Fibroblast of gingiva (primary cell): Measurements from ENCODE around the gene MS4A18.
"Not testable (repeated sequence)": the region's sequence is repeated elsewhere in the genome, so short reads cannot be mapped to it uniquely, and the experiment has no call there.

Experiments used
- DNase-seq: peaks from one replicate; pipeline ENCODE4 v3.0.0-alpha.2; 2011; ENCODE audit warnings: low read depth

Gene MS4A18

DNA sequence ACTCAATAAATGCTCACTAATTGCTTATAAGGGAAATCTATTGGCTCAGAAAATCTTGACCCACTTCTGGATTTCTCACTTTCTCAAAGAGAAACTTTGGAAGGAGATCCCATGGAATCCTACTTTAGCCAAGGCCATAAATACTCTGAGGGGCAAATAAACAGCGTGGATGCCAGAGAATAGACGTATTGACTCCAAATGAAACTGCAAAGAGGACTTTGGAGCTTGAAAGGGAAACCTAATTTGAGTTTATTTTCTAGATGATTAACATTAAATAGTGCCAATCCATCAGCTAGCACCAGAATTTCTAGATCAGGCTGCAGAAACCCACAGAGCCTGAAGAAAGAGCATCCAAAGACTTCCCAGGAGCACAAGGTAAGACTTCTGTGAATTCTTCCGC lies at the start of gene MS4A18:
Gene MS4A18, plus strand, starts transcription at position 301 of the 400 bp plus-strand sequence.
- no peak for DNase-seq

DNA sequence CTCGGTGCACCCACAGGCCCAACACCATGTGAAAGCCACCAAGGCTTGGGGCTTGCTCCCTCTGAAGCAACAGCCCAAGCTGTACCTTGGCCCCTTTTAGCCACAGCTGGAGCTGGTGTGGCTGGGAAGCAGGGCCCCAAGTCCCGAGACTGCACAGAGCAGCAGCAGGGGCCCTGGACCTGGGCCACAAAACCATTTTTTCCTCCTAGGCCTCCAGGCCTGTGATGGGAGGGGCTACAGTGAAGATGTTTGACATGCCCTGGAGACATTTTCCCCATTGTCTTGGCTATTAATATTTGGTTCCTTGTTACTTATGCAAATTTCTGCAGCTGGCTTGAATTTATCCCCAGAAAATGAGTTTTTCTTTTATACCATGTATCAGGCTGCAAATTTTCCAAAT lies 46.3 kb upstream of the MS4A18 start:
- DNase-seq: not testable (repeated sequence)

- DNase-seq: no peak
Observed at GRCh38 chr11:60679879-60680278, 44.6 kb upstream of the MS4A18 start.

DNA sequence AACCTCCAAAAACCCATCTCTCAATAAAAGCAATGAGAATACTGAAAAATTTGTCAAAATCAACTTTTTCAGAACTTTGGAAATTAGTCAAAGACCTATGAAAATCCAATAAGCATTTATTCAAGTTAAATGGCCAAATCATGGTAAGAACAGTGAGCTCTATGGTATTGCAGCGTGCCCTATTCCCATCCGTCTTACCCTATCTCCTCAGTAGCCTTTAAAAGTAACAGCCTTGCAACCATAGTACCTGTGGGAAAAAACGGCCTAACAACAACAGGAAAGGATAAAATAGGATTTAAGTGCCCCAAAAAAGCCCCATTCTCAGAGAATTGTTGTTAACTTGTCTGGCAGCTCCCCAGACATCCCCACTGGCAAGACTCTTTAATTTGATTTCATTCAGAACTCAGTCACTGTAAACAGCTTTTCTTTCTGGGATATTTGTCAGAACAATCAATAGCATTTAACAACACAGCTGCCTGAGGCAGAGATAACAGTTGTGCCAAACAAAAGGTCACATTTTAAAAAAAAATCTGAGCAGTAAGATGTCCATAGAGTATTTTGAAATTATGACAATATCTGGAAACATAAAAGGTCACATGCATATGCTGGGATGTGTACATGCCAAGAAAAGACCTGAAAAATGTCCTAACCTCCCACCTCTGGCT lies 43.9 kb upstream of the MS4A18 start:
- DNase-seq: no peak

GRCh38 chr11:60684541-60684848 lies 40.0 kb upstream of the MS4A18 start:
- DNase-seq: not testable (repeated sequence)

DNA sequence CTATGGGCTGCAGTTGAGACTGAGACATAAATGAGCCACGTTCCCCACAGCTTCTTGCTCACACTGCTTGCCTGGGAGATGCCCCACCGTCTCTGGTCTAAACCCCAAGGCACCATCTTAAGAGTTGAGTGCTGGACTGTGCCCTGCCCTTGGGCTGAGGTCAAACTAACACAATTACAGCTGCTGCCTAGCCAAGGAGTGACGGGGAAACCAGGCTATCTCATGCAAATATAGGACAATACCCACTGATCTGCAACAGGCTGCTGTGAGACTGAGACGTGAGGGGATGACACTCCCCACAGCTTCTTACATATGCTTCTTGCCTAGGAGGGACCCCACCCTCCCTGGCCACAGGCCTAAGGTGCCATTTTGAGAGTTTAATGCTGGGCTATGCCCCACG lies 32.9 kb upstream of the MS4A18 start:
- DNase-seq: no peak

DNA sequence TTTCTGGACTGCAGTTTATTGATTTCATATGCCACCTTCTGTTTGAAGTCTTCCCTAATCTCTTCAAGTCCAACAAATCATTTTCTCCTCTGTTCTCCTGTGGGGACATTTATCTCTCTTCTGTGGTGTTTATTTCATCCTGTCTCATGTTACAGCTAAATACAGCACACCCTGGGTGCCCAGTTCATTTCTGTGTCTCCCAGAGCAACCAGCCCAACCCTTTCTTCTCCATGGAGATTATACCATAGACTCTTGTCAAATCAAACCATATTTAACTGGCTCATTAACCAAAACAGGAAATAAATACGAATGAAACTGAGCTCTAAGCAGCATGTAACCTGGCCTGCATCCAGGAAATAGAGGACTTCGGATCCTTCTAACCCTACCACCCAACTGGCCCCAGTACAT lies 25.2 kb upstream of the MS4A18 start, which contains the start of gene MS4A8:
Gene MS4A8, plus strand, starts transcription at position 329 of the 408 bp plus-strand sequence. CDS start 1,249 bp downstream, outside the sequence.
- DNase-seq: no peak

DNA sequence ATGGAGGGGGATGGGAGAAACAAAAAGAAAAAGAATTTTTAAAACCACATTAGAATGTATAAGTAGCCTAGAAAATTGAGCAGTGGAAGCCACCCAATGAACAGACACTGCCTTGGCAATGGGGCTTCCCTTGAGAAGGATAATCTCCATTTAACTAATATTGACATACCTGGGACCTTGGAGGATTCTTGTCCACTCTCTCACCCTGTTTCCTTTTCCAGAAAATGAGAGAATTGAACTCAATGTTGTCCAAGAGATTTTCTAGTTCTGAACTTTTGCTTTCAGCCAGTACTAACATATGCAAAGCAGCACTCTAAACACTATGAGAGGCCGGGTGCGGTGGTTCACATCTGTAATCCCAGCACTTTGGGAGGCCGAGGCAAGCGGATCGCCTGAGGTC lies 24.6 kb upstream of the MS4A18 start:
- DNase-seq: no peak

GRCh38 chr11:60700689-60701468 lies 23.6 kb upstream of the MS4A18 start:
- no peak for DNase-seq

- DNase-seq: no peak
Observed at GRCh38 chr11:60701469-60701818, 23.1 kb upstream of the MS4A18 start.

DNA sequence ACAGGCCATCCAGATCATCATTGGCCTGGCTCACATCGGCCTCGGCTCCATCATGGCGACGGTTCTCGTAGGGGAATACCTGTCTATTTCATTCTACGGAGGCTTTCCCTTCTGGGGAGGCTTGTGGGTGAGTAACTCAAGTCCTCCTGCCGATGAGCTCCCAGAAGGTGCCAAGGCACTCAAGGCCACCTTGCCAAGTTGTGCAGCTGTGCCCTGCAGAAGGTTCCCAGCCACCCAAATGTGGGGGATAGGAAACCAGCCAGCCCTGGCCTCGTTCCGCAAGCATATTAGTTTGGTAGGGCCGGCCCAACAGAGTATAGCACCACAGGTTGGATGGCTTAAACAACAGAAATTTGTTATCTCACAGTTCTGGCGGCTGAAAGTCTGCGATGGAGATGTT lies 21.1 kb upstream of the MS4A18 start:
- no peak for DNase-seq

DNA sequence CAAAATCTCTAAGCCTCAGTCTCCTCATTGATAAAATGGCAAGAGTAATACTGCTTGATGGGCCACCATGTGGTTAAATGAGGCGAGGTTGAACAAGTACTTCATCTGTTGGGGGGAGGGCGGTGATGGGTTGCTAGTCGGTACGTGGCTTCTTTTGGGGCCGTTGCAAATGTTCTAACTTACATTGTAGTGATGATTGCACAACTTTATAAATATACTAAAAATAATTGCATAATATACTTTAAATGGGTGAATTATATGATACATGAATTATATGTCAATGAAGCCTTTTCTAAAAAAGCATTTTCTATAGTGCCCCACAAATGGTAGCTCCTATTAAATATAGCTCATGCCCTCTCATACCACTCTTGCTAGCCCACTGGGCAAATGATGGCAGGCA lies 18.6 kb upstream of the MS4A18 start:
- DNase-seq: no peak

GRCh38 chr11:60706931-60707330 lies 17.6 kb upstream of the MS4A18 start:
- no peak for DNase-seq

DNA sequence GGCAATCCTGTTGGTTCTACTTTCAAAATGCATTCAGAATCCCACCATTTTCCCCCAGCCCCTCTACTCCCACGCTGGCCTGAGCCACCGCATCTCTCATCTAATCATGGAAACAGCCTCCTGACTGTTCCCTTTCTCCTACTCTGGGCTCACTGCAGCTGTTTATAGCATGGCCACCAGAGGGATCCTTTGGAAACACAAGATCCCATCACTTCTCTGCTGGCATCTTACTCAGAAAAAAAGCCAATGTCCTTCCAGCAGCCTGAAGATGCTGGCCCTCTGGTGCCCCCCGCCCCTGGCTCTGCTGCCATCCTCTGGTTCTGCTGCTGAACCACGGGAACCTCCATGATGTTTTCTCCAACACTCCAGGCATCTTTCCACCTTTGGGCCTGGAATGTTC lies 14.0 kb upstream of the MS4A18 start:
- DNase-seq: no peak

GRCh38 chr11:60711276-60711675 lies 13.2 kb upstream of the MS4A18 start:
- no peak for DNase-seq

DNA sequence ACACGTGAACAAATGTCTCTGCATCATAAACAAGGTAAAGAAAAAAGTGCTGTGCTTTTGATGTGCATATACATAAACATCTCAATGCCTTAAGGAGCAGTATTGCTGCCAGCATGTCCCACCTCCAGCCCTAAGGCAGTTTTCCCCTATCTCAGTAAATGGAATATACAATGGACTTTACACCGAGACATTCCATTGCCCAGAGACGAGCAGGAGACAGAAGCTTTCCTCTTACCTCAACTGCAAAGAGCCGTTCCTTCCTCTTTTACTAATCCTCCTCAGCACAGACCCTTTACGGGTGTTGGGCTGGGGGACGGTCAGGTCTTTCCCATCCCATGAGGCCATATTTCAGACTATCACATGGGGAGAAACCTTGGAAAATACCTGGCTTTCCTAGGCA lies 11.1 kb upstream of the MS4A18 start:
- DNase-seq: not testable (repeated sequence)

DNA sequence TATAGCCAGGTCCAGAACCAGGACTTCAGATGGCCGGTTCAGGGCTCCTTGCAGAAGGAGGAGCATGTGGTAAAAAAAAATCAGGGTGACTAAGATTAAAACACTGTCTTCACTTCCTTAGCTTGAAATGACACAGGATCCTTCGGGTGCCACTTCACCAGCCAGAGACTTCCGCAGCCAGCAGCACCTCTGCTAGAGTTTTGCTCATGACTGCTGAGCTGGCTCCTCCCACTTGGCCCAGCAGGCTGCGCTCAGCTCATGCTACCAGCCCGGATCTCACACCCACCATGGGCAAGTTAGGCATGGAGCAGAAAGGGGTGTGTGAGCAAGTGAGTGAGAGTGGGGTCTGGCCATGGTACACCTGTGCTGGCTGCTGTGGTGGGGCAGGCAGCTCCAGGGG lies 6.6 kb upstream of the MS4A18 start:
- DNase-seq: no peak

- no peak for DNase-seq
Observed at GRCh38 chr11:60718524-60719316, 5.8 kb upstream of the MS4A18 start.

- DNase-seq: no peak
Observed at GRCh38 chr11:60719391-60719790, 5.1 kb upstream of the MS4A18 start.

DNA sequence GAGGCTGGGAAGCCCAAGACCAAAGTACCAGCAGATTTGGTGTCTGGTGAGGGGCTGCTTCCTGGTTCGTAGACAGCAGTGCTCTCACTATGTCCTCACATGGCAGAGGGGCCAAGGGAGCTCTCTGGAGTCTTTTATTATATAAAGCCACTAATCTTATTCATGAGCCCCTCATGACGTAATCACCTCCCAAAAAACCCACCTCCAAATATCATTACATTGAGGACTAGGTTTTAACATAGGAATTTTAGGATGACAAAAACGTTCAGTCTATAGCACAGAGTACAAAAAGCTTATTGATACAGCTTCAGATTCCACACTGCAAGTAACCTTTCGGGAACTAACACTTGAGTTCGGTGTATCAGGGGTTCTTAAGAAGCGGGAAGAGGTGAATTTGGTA lies 4.1 kb upstream of the MS4A18 start:
- DNase-seq: no peak

DNA sequence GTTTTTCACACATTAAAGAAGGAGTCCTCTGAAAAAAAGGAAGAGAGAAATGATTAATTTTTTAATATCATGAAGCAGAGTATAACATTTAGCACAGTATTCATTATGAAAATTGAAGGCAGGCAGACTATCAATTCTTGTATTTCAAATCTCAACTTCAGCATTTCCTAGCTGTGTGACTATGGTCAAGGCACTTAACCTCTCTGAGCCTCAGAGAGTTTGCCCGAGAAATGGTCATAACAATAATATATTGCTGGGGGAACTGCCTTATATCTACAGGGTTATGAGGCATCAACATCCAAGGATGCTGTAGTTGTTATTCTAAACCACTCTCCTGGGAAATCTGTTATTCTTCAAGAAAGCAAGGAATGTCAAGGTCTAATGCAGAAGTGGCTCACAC lies 1.1 kb downstream of the MS4A18 start:
- no peak for DNase-seq

DNA sequence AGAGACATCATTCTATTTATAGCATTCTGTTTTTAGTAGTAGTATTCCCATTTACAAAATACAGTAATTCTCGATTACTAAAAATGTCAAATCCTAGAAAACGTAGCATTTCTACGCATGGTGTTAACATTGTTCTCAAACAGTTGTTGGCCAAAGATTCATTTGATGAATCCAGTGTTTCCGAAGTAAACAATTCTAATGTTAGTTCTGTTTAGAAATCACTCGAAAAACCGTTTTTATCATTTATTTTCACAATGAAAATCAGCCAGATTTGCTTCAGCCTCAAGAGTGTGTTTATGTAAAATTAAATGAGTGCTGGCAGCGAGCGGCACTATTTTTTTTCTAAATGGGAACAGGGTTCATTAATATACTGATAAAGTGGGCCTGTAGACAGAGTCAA lies 7.1 kb downstream of the MS4A18 start:
- no peak for DNase-seq

GRCh38 chr11:60734279-60734678 lies 9.8 kb downstream of the MS4A18 start:
- no peak for DNase-seq
